NCI-H2196 treated with DMSO at 0.1 percent for 48 hours (cell line): ENCODE data around the gene KIAA2012.

Source experiments
- DNase-seq: peaks from one replicate; lab custom pipeline; 2025; ENCODE audit not compliant: unreplicated experiment; lab: John Stamatoyannopoulos, UW

Gene KIAA2012

GRCh38 chr2:202072737-202073401, at the start of gene KIAA2012:
KIAA2012 (plus strand) TSS chr2:202073255; CDS start chr2:202073628, 373 bp downstream.
- no peak for DNase-seq

- no peak for DNase-seq
Measured at GRCh38 chr2:202023904-202024266, 49.2 kb upstream of the KIAA2012 start.

GRCh38 chr2:202024871-202025270, 48.2 kb upstream of the KIAA2012 start:
- no peak for DNase-seq

- no peak for DNase-seq
Measured at GRCh38 chr2:202025816-202026215, 47.2 kb upstream of the KIAA2012 start.

GRCh38 chr2:202026507-202026906, 46.5 kb upstream of the KIAA2012 start:
- no peak for DNase-seq

- no peak for DNase-seq
Measured at GRCh38 chr2:202030691-202031090, 42.4 kb upstream of the KIAA2012 start.

- no peak for DNase-seq
Measured at GRCh38 chr2:202031246-202031951, 41.7 kb upstream of the KIAA2012 start.

GRCh38 chr2:202032846-202033316, 40.2 kb upstream of the KIAA2012 start:
- DNase-seq, result no peak

GRCh38 chr2:202033317-202034248, 39.5 kb upstream of the KIAA2012 start, which contains the start of gene FZD7:
FZD7 (plus strand) TSS chr2:202033855; CDS start chr2:202034648, 793 bp downstream.
- peak; percentile 59 for DNase-seq

GRCh38 chr2:202034249-202035088, 38.6 kb upstream of the KIAA2012 start:
- no peak for DNase-seq

- DNase-seq, result no peak
Measured at GRCh38 chr2:202035089-202035940, 37.7 kb upstream of the KIAA2012 start.

GRCh38 chr2:202035941-202036372, 37.1 kb upstream of the KIAA2012 start:
- no peak for DNase-seq

GRCh38 chr2:202036601-202037037, 36.4 kb upstream of the KIAA2012 start:
- DNase-seq, result no peak

GRCh38 chr2:202037086-202037485, 36.0 kb upstream of the KIAA2012 start:
- DNase-seq, result no peak

GRCh38 chr2:202038471-202039277, 34.4 kb upstream of the KIAA2012 start:
- no peak for DNase-seq

GRCh38 chr2:202039278-202040078, 33.6 kb upstream of the KIAA2012 start:
- DNase-seq, result no peak

GRCh38 chr2:202040079-202040844, 32.8 kb upstream of the KIAA2012 start:
- no peak for DNase-seq
